Measurements from ENCODE around the gene OSGIN1.

Gene OSGIN1

DNA sequence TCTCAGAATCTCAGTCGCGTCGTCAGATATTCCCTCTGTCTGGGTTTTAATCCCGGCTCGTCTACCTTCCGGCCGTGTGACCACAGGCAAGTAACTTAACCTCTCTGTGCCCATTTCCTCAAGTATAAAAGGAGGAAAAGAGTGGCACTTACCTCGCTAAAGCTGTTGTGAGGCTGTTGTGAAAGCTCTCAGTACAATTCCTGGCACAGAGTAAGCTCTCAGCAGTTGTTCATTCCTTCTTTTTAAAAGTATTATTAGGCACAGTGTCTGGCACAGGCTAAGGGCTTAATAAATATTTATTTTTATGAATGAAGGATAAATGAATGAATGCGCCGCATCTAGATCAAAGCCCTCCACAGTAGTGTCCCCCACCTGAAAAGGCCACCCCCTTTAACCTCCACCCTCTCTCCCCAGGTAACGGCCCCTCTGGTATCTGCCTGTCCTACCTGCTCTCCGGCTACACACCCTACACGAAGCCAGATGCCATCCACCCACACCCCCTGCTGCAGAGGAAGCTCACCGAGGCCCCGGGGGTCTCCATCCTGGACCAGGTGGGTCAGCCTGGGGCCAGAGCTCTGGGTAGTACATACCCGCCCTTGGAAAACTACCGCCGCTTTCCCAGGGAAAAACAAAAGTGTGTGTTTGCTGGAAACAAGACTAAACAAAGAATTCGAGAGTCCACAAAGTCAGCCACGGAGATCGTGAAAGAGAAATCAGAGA lies 6.0 kb downstream of the OSGIN1 start:
- no peak for DNase-seq

- no peak for DNase-seq
Measured at GRCh38 chr16:83959656-83960434, 6.8 kb downstream of the OSGIN1 start.

DNA sequence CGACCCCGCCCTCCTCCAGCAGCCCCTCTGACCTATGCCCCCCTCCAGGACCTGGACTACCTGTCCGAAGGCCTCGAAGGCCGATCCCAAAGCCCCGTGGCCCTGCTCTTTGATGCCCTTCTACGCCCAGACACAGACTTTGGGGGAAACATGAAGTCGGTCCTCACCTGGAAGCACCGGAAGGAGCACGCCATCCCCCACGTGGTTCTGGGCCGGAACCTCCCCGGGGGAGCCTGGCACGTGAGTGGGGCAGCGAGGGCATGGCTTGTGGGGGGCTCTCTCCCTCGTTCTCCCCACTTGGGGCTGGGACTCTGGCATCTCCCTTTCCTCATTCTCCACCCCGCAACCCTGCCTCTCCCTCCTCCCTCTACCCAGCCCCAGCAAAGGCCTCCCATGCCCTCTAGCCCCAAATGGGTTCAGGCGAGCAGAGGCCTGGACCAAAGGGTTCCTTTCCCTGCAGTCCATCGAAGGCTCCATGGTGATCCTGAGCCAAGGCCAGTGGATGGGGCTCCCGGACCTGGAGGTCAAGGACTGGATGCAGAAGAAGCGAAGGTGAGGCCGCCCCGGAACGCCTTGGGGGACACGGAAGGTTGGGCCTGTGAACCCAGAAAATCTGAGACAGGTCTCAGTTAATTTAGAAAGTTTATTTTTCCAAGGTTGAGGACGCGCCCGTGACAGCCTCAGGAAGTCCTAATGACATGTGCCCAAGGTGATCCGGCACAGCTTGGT lies 7.6 kb downstream of the OSGIN1 start:
- DNase-seq: no peak

DNA sequence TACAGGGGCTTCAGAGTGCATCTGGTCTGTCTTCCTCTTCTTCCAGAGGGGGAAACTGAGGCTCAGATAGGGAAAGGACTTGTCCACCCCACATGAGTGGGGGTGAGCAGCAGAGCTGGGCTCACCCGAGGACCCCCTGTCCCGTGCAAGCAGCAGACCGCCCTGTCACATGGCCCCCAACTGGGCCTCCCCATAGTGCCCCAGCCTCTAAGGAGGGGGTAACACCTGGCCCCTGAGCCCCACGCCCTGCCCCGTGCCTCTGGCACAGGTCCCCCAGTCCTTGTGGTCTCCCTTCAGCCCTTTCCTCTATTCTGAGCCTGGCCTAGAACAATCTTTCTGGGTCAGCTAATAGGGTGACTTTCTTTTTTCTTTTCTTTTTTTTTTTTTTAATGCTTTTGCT lies 8.6 kb downstream of the OSGIN1 start:
- no peak for DNase-seq

DNA sequence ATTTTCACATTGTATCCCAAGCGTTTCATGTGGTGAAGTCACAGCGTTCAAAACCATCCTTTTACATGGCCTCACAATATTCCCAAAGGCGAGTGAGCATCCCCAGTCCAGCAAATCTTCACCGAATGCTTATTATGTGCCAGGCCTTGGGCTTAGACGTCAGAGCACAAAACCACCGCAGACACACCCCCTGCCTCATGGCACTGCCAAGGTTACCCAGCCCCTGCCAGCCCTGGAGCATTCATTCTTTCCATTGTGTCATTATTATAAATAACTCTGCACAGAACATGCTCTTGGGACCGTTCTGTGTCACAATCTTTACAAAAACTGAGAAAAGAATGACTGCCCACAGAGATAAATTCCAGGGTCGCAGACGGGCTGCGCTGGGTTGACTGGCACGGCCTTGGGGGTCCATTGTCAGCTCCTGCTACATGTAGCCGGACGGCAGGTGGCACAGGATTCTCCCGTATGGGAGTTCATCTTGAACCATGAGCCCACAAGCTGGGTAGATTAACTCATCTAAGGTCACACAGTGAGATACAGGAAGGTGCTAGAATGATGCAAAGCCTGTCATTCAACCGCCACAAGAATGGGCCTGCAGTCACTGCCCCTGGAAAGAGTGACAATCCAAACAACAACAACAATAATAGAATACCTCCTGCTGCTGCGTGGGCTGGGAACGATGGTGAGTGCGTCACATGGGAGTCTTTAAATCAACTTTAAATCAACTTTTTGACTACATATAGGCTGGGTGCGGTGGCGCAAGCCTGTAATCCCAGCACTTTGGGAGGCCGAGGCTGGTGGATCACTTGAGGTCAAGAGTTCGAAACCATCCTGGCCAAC lies 10.5 kb downstream of the OSGIN1 start:
- no peak for DNase-seq

DNA sequence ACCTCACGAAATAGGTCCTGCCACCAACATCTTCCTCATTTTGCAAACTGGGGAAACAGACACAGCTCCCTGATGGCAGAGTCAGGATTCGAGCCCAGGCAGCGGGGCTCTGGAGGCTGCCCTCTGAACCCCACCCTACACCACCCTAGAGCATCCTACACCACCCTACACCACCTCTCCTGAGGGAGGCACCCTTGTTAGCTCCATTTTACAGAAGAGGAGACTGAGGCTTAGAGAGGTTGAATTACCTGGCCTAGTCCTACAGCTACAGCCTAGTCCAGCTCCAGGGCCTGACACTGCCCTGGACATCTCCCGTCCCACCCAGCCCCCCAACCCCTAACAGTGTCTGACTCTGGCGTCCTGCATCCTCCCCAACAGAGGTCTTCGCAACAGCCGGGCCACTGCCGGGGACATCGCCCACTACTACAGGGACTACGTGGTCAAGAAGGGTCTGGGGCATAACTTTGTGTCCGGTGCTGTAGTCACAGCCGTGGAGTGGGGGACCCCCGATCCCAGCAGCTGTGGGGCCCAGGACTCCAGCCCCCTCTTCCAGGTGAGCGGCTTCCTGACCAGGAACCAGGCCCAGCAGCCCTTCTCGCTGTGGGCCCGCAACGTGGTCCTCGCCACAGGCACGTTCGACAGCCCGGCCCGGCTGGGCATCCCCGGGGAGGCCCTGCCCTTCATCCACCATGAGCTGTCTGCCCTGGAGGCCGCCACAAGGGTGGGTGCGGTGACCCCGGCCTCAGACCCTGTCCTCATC lies 11.8 kb downstream of the OSGIN1 start:
- DNase-seq: no peak

DNA sequence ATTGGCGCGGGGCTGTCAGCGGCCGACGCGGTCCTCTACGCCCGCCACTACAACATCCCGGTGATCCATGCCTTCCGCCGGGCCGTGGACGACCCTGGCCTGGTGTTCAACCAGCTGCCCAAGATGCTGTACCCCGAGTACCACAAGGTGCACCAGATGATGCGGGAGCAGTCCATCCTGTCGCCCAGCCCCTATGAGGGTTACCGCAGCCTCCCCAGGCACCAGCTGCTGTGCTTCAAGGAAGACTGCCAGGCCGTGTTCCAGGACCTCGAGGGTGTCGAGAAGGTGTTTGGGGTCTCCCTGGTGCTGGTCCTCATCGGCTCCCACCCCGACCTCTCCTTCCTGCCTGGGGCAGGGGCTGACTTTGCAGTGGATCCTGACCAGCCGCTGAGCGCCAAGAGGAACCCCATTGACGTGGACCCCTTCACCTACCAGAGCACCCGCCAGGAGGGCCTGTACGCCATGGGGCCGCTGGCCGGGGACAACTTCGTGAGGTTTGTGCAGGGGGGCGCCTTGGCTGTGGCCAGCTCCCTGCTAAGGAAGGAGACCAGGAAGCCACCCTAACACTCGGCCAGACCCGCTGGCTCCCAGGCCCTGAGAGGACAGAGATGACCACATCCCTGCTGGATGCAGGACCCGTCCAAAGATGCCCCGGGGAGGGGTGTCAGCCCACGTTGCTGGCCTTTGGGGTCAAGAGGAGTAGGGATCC lies 12.6 kb downstream of the OSGIN1 start:
- no peak for DNase-seq

DNA sequence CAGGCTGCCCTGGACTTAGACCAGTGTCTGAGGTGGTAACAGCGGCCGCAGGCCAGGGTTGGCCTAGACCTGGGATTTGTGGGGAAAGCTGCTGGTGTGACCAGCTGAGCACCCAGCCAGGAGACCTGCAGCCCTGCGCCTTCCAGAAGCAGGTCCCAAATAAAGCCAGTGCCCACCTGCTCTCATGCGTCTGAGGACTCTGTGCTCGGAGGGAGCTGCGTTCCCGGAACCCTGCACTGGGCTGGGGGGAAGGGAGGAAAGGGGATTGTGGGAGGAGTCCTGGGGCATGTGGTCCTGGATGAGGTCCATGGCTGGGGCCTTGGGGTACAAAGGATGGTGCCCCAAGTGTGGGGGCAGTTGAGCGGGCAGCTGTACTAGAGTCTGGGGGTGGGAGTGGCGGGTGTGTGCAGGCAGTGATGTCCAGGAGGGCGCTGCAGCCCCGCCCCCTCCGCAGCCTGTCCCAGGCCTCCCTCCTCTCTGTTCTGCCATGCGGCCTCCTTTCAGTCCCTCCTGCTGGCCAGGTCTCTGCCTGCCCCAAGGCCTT lies 13.2 kb downstream of the OSGIN1 start:
- no peak for DNase-seq

GRCh38 chr16:83967091-83967490 lies 14.1 kb downstream of the OSGIN1 start:
- DNase-seq: no peak

DNA sequence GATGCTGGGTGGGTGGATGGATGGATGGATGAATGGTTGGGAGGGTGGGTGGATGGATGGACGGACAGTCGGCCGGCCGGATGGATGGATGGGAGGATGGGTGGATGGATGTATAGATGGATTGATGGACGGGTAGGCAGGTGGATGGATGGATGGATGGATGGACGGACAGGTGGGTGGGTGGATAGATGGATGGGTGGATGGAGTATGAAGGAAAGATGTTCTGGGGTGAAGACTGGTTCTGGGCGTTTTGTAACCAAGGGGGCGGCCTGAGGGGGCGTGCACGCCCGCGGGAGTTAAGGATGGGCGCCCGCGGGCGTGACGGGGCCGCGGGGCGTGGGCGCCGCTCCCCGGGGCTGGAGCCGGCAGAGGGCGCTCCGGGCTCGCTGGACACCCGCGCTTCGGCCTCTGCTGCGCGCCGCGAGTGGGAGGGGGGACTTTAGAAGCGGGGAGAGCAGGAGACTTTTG lies 14.8 kb downstream of the OSGIN1 start, which contains the start of gene NECAB2:
NECAB2 (plus strand) TSS at position 407 of the 468 bp plus-strand sequence. CDS start 405 bp downstream, outside the sequence.
- DNase-seq: peak; percentile 91

DNA sequence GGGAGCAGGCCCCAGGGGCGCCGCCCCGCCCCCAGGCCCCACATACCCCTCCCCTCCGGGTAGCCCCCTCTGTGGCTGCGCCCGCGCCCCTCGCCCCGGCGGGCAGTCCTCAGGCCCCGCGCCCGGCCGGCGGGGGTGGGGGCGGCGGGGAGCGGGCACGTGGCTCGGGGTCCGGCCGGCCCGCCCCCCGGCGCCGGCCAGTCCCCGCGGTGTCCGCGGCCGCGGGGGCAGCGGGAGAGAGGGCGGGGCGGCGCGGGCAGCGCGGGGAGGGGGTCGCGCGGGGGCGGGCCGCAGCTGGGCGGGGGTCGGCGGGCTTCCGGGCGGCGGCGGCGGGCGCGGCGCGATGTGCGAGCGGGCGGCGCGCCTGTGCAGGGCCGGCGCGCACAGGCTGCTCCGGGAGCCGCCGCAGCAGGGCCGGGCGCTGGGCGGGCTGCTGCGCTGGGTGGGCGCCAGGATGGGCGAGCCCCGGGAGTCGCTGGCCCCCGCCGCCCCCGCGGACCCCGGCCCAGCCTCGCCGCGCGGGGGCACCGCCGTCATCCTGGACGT lies 15.3 kb downstream of the OSGIN1 start:
- no peak for DNase-seq

DNA sequence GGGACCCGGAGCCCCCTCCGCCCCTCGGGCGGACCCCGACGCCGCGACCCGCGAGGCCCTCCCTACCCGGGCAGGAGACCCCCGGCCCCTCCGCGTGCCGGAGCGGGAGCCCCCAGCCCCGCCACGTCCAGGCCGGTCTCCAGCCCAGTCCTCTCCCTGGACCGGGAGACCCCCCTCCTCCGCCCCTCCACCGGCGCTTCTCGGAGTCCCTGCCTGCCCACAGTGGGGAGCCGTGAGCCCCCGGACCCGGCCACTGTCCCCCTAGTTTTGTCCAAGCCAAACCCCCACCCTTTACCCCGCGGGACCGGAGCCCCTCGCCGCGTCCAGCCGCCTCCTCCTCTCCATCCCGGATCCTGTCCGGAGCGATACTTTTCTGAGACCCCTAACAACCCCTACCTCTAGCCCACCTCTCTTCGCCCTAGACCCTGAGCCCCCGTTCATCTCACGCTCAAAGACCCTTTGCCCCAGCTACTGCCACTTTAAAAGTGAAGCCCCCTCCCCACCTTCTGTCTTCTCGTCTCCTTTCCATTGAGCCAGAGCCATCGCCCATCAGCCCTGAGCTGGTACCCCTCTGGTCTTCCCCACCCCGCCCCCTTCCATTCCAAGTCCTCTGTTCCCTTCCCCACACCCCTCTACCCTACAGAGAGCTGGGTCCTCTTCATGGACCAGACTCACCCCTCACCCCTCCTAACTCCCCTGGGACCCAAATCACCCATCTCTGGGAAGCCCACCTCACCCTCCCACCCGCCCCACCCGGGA lies 16.0 kb downstream of the OSGIN1 start:
- DNase-seq: no peak

- DNase-seq: no peak
Measured at GRCh38 chr16:83969771-83970429, 16.9 kb downstream of the OSGIN1 start.

GRCh38 chr16:83970430-83970815 lies 17.4 kb downstream of the OSGIN1 start:
- DNase-seq: no peak

GRCh38 chr16:83971165-83972130 lies 18.4 kb downstream of the OSGIN1 start:
- DNase-seq: no peak

DNA sequence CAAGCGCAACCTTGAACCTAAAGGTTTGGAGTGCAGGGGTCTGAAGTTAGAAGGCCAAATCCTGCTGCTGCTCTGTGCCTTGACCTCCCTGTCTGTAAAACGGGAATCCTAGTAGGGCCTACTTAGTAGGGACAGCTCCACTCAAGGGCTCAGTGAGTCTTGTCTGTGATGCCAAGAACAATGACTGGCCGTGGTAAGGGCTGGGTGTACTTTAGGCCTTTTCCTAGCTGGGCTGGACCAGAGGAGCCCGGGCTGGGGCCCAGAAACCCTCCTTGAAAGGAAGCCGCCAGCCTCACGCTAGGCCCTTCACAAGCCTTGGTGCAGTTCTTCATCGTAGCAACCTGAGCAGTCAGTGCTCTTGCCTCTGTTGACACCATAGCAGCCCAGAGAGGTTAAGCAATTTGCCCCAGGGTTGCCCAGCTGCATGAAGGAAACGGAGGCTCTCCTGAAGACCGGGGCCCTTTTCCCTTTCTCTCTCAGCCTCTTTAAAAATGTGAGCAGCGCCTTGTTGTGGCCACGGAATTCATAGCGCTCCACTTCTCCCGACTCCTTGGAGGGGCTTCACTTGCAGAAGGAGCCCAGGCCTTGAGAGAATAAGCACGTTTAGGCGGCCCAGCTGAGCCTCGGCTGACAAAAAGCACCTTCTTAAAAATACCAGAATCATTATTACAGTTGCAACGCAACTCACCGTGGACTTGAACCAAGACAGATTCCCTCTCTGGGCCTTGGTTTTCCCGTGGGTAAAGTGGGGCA lies 19.4 kb downstream of the OSGIN1 start:
- DNase-seq: peak; percentile 80

GRCh38 chr16:83973077-83973476 lies 20.0 kb downstream of the OSGIN1 start:
- DNase-seq: no peak
